ENCODE measurements around the gene SYT2. TPM values are rescaled to one million over a fixed set of nuclear protein-coding genes. Genes with fewer than 3 reads are reported as not detected.
"Not testable (repeated sequence)": the region's sequence is repeated elsewhere in the genome, so short reads cannot be mapped to it uniquely, and the experiment has no call there.

SYT2 gene
- total RNA-seq, 1 experiment from 2014 or later = not detected

- Histone ChIP-seq H3K36me3 (ENCODE audit: low read depth, low read length) (no peaks in the 10 kb centered on the region), H3K27ac (ENCODE audit: low read length) (no peak overlapping the region), H3K9me2 (replicated peaks; ENCODE audit: low read length) (no peaks in the 10 kb centered on the region), H3K4me2 (ENCODE audit: low read length) (no peak overlapping the region), H3K79me2 (ENCODE audit: low read length) (no peaks in the 10 kb centered on the region), H3K9me3 (ENCODE audit: low read length) (no peaks in the 10 kb centered on the region), H3K4me1 (ENCODE audit: insufficient read depth, low read length) (no peaks in the 10 kb centered on the region), H2AFZ (ENCODE audit: low read length) (no peak overlapping the region), H3K4me3 (ENCODE audit: low read length) (no peak overlapping the region), H4K20me1 (ENCODE audit: low read length) (no peaks in the 10 kb centered on the region), H3K27me3 (ENCODE audit: low read length) (no peaks in the 10 kb centered on the region), H3F3A (ENCODE audit: low read length, unreplicated experiment) (no peaks in the 10 kb centered on the region), H3K9ac (ENCODE audit: low read length) (no peak overlapping the region)
- ChIA-PET CTCF (no interaction called here), POLR2A (ENCODE audit: unreplicated experiment) (no interaction called here)
- TF ChIP-seq EZH2 (IDR thresholded peaks at IDR 0.05; ENCODE audit: low read length, unreplicated experiment) = no peak
- no peak for TF ChIP-seq EZH2phosphoT487 (IDR thresholded peaks at IDR 0.05; ENCODE audit: borderline replicate concordance, low read length)
- TF ChIP-seq CTCF (conservative IDR thresholded peaks at IDR 0.05; ENCODE audit: low read depth, low read length) = no peak
- DNase-seq (no peak), ATAC-seq (no peak)
- intact Hi-C loops (cut with micrococcal nuclease) = no loop called here
- no TSS peak for BruUV-seq (replicated peaks)
These were observed 90.7 kb downstream of the SYT2 start for GRCh38 chr1:202619505-202619904.

- H3K9me2 ChIP-seq (replicated peaks; ENCODE audit: low read length); ATAC-seq; POLR2A ChIA-PET (ENCODE audit: unreplicated experiment); intact Hi-C loops (cut with micrococcal nuclease); H3K27ac ChIP-seq (ENCODE audit: low read length); H3K4me2 ChIP-seq (ENCODE audit: low read length); H3F3A ChIP-seq (ENCODE audit: low read length, unreplicated experiment); DNase-seq; CTCF ChIA-PET; H3K4me1 ChIP-seq (ENCODE audit: insufficient read depth, low read length); H2AFZ ChIP-seq (ENCODE audit: low read length); H3K27me3 ChIP-seq (ENCODE audit: low read length); H3K36me3 ChIP-seq (ENCODE audit: low read depth, low read length); H3K9me3 ChIP-seq (ENCODE audit: low read length); BruUV-seq (replicated peaks); H4K20me1 ChIP-seq (ENCODE audit: low read length); H3K79me2 ChIP-seq (ENCODE audit: low read length); H3K4me3 ChIP-seq (ENCODE audit: low read length); H3K9ac ChIP-seq (ENCODE audit: low read length): not testable (repeated sequence)
These were observed 91.2 kb downstream of the SYT2 start for GRCh38 chr1:202619012-202619411.

- Histone ChIP-seq H3F3A (ENCODE audit: low read length, unreplicated experiment) (no peaks in the 10 kb centered on the region), H3K4me1 (ENCODE audit: insufficient read depth, low read length) (no peaks in the 10 kb centered on the region), H3K4me3 (ENCODE audit: low read length) (no peak overlapping the region), H3K9me3 (ENCODE audit: low read length) (no peaks in the 10 kb centered on the region), H4K20me1 (ENCODE audit: low read length) (no peaks in the 10 kb centered on the region), H3K79me2 (ENCODE audit: low read length) (no peaks in the 10 kb centered on the region), H3K9ac (ENCODE audit: low read length) (no peak overlapping the region), H3K9me2 (replicated peaks; ENCODE audit: low read length) (no peaks in the 10 kb centered on the region), H3K36me3 (ENCODE audit: low read depth, low read length) (no peaks in the 10 kb centered on the region), H2AFZ (ENCODE audit: low read length) (no peak overlapping the region), H3K27ac (ENCODE audit: low read length) (no peak overlapping the region), H3K27me3 (ENCODE audit: low read length) (no peaks in the 10 kb centered on the region), H3K4me2 (ENCODE audit: low read length) (no peak overlapping the region)
- ChIA-PET CTCF (no interaction called here), POLR2A (ENCODE audit: unreplicated experiment) (no interaction called here)
- BruUV-seq (replicated peaks) = no TSS peak
- ATAC-seq (no peak), DNase-seq (no peak)
- TF ChIP-seq EZH2 (IDR thresholded peaks at IDR 0.05; ENCODE audit: low read length, unreplicated experiment) (no peak), EZH2phosphoT487 (IDR thresholded peaks at IDR 0.05; ENCODE audit: borderline replicate concordance, low read length) (no peak), CTCF (conservative IDR thresholded peaks at IDR 0.05; ENCODE audit: low read depth, low read length) (no peak)
- intact Hi-C loops (cut with micrococcal nuclease) = no loop called here
These were observed 93.8 kb downstream of the SYT2 start for GRCh38 chr1:202616355-202616915.

Measured in PC-3 (cell line).